Measurements from ENCODE around the gene PRRC2B. TPM values are rescaled to one million over a fixed set of nuclear protein-coding genes. Genes with fewer than 3 reads are reported as not detected.

Gene PRRC2B
- total and polyA plus RNA-seq, 7 donors = 22.7 to 114 (median 63.6) TPM

GRCh38 chr9:131474711-131475110 is 80.8 kb downstream of the PRRC2B start:
- H3K27me3 ChIP-seq (ENCODE audit: insufficient read depth in 3 of 3, low read length in 2 of 3) = no peaks in the 10 kb centered on the region
- H3K4me3 ChIP-seq = no peak overlapping the region
- intact Hi-C loops (cut with DNase I) = loop anchor here (5.0 kb wide), 4 partner anchors 42 to 122 kb away; partner anchors contain the start of gene PRRC2B (in 1 of the 2)
- no peak overlapping the region for H3K27ac ChIP-seq
- no peaks in the 10 kb centered on the region for H3K9me3 ChIP-seq
- H3K4me1 ChIP-seq = peaks cover 15% of the 10 kb centered on the region
- peaks cover 6 to 100% of the 10 kb centered on the region in 2 donors for H3K36me3 ChIP-seq (ENCODE audit: insufficient read depth in 1 of 2, low read depth in 1 of 2)
- no peak for ATAC-seq
- DNase-seq = peak in 1 of 2 donors; percentile 29
- WGBS, 3 donors = 88 to 90% (median 89%) methylated on average over 16 of the region's 16 CpGs
- TF ChIP-seq, protein P1, sequence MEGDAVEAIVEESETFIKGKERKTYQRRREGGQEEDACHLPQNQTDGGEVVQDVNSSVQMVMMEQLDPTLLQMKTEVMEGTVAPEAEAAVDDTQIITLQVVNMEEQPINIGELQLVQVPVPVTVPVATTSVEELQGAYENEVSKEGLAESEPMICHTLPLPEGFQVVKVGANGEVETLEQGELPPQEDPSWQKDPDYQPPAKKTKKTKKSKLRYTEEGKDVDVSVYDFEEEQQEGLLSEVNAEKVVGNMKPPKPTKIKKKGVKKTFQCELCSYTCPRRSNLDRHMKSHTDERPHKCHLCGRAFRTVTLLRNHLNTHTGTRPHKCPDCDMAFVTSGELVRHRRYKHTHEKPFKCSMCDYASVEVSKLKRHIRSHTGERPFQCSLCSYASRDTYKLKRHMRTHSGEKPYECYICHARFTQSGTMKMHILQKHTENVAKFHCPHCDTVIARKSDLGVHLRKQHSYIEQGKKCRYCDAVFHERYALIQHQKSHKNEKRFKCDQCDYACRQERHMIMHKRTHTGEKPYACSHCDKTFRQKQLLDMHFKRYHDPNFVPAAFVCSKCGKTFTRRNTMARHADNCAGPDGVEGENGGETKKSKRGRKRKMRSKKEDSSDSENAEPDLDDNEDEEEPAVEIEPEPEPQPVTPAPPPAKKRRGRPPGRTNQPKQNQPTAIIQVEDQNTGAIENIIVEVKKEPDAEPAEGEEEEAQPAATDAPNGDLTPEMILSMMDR (IDR thresholded peaks at IDR 0.05) = no peak

- H3K4me3 ChIP-seq = no peak overlapping the region
- no peaks in the 10 kb centered on the region for H3K9me3 ChIP-seq
- TF ChIP-seq, protein P1 (IDR thresholded peaks at IDR 0.05) = no peak
- intact Hi-C loops (cut with DNase I) = loop anchor here (5.0 kb wide), 3 partner anchors 83 to 123 kb away; partner anchors contain the start of gene PRRC2B (in 1 of the 2)
- ATAC-seq (peak; percentile 14 to 45 (median 28)), DNase-seq (peak in 1 of 2 donors; percentile 51)
- peak overlapping the region; percentile 77 for H3K27ac ChIP-seq
- peaks cover 6 to 100% of the 10 kb centered on the region in 2 donors for H3K36me3 ChIP-seq (ENCODE audit: insufficient read depth in 1 of 2, low read depth in 1 of 2)
- no peaks in the 10 kb centered on the region for H3K27me3 ChIP-seq (ENCODE audit: insufficient read depth in 3 of 3, low read length in 2 of 3)
- whole genome bisulfite sequencing, 3 donors = 85 to 91% (median 91%) methylated on average over 46 of the region's 46 CpGs
- H3K4me1 ChIP-seq = peaks cover 15% of the 10 kb centered on the region
Observed at GRCh38 chr9:131475111-131475955, 81.4 kb downstream of the PRRC2B start.

- H3K4me1 ChIP-seq = peaks cover 15% of the 10 kb centered on the region
- intact Hi-C loops (cut with DNase I) = loop anchor here (5.0 kb wide), 3 partner anchors 84 to 124 kb away; partner anchors contain the start of gene PRRC2B (in 1 of the 2)
- ATAC-seq (peak; percentile 36 to 68 (median 56)), DNase-seq (peak in 1 of 2 donors; percentile 69)
- TF ChIP-seq, protein P1 (IDR thresholded peaks at IDR 0.05) = peak; percentile 40
- H3K4me3 ChIP-seq = no peak overlapping the region
- whole genome bisulfite sequencing, 3 donors = 72 to 83% (median 81%) methylated on average over 36 to 40 of the region's 40 CpGs
- no peaks in the 10 kb centered on the region for H3K9me3 ChIP-seq
- H3K27ac ChIP-seq = peak overlapping the region; percentile 77
- peaks cover 6 to 100% of the 10 kb centered on the region in 2 donors for H3K36me3 ChIP-seq (ENCODE audit: insufficient read depth in 1 of 2, low read depth in 1 of 2)
- no peaks in the 10 kb centered on the region for H3K27me3 ChIP-seq (ENCODE audit: insufficient read depth in 3 of 3, low read length in 2 of 3)
Observed at GRCh38 chr9:131475956-131476776, 82.3 kb downstream of the PRRC2B start.

GRCh38 chr9:131476777-131477345 is 83.0 kb downstream of the PRRC2B start:
- ATAC-seq (peak; percentile 82 to 90 (median 84)), DNase-seq (peak; percentile 61 to 90)
- 44 to 72% (median 51%) methylated on average over 18 of the region's 18 CpGs for WGBS, 3 donors
- TF ChIP-seq, protein P1 (IDR thresholded peaks at IDR 0.05) = no peak
- Histone ChIP-seq H3K4me3 (no peak overlapping the region), H3K27ac (no peak overlapping the region), H3K27me3 (ENCODE audit: insufficient read depth in 3 of 3, low read length in 2 of 3) (no peaks in the 10 kb centered on the region), H3K4me1 (peaks cover 15% of the 10 kb centered on the region), H3K36me3 (ENCODE audit: insufficient read depth in 1 of 2, low read depth in 1 of 2) (peaks cover 9 to 100% of the 10 kb centered on the region in 2 donors), H3K9me3 (no peaks in the 10 kb centered on the region)
- intact Hi-C loops (cut with DNase I) = loop anchor here (5.0 kb wide), 3 partner anchors 85 to 125 kb away; partner anchors contain the start of gene PRRC2B (in 1 of the 2)
